Measurements from ENCODE around the gene KSR2.

KSR2 gene

DNA sequence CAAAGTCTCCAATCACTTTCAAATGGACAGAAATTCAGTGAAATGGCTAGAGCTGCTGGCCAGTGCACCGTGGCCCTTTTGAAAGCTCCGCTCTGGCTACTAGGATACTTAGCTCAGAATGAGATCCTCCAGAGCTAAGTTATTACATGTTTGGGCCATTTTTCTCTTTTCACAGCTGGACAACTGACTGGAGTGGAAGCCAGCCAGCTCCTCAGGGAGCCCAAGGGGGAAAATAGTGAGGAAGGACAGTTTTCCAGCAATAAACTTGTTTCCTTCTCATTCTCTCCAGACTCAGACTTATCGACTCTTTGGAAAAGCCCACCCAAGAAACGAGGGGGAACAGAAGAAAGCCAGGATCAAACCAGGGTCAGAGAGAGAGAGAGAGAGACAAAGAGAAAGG lies 266.0 kb downstream of the KSR2 start:
- Histone ChIP-seq H3K27me3 (ENCODE audit: control insufficient read depth, low read length) (no peaks in the 10 kb centered on the region), H3K27ac (ENCODE audit: low read depth, low read length) (no peak overlapping the region), H3K4me3 (ENCODE audit: low read length) (no peak overlapping the region), H3K79me2 (ENCODE audit: control insufficient read depth, low read length) (no peaks in the 10 kb centered on the region), H3K9me2 (replicated peaks; ENCODE audit: control insufficient read depth, low read length) (no peaks in the 10 kb centered on the region), H4K20me1 (ENCODE audit: control insufficient read depth, insufficient read depth, low read depth, low read length) (no peaks in the 10 kb centered on the region), H3K9me3 (ENCODE audit: control insufficient read depth, insufficient read depth, low read length) (no peaks in the 10 kb centered on the region), H3F3A (ENCODE audit: control insufficient read depth, insufficient read depth) (no peaks in the 10 kb centered on the region), H3K36me3 (ENCODE audit: control insufficient read depth, low read length) (no peaks in the 10 kb centered on the region), H3K4me1 (ENCODE audit: control insufficient read depth, low read length) (no peaks in the 10 kb centered on the region), H3K4me2 (ENCODE audit: low read length) (no peak overlapping the region)
- TF ChIP-seq, protein P1, sequence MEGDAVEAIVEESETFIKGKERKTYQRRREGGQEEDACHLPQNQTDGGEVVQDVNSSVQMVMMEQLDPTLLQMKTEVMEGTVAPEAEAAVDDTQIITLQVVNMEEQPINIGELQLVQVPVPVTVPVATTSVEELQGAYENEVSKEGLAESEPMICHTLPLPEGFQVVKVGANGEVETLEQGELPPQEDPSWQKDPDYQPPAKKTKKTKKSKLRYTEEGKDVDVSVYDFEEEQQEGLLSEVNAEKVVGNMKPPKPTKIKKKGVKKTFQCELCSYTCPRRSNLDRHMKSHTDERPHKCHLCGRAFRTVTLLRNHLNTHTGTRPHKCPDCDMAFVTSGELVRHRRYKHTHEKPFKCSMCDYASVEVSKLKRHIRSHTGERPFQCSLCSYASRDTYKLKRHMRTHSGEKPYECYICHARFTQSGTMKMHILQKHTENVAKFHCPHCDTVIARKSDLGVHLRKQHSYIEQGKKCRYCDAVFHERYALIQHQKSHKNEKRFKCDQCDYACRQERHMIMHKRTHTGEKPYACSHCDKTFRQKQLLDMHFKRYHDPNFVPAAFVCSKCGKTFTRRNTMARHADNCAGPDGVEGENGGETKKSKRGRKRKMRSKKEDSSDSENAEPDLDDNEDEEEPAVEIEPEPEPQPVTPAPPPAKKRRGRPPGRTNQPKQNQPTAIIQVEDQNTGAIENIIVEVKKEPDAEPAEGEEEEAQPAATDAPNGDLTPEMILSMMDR (IDR thresholded peaks at IDR 0.05; ENCODE audit: low read depth, low read length, poor library complexity, severe bottlenecking) = no peak

DNA sequence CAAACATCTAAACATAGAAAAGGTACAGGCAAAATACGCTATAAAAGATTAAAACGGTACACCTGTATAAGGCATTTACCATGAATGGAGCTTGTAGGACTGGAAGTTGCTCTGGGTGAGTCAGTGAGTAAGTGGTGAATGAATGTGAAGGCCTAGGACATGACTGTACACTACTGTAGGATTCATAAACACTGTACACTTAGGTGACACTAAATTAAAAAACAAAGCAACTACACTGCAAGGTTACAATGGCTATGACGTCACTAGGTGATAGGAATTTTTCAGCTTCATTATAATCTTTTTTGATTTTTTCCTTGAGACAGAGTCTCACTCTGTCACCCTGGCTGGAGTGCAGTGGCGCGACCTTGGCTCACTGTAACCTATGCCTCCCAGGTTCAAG lies 269.2 kb downstream of the KSR2 start:
- Histone ChIP-seq H3K4me1 (ENCODE audit: control insufficient read depth, low read length) (no peaks in the 10 kb centered on the region), H3K36me3 (ENCODE audit: control insufficient read depth, low read length) (no peaks in the 10 kb centered on the region), H3K27me3 (ENCODE audit: control insufficient read depth, low read length) (no peaks in the 10 kb centered on the region), H3K9me2 (replicated peaks; ENCODE audit: control insufficient read depth, low read length) (no peaks in the 10 kb centered on the region), H3K27ac (ENCODE audit: low read depth, low read length) (no peak overlapping the region), H3K4me2 (ENCODE audit: low read length) (no peak overlapping the region), H3K79me2 (ENCODE audit: control insufficient read depth, low read length) (no peaks in the 10 kb centered on the region), H3F3A (ENCODE audit: control insufficient read depth, insufficient read depth) (no peaks in the 10 kb centered on the region), H3K4me3 (ENCODE audit: low read length) (no peak overlapping the region), H4K20me1 (ENCODE audit: control insufficient read depth, insufficient read depth, low read depth, low read length) (no peaks in the 10 kb centered on the region), H3K9me3 (ENCODE audit: control insufficient read depth, insufficient read depth, low read length) (no peaks in the 10 kb centered on the region)
- TF ChIP-seq EZH2phosphoT487 (IDR thresholded peaks at IDR 0.05; ENCODE audit: borderline replicate concordance, low read length) = no peak
- TF ChIP-seq, protein P1 (IDR thresholded peaks at IDR 0.05; ENCODE audit: low read depth, low read length, poor library complexity, severe bottlenecking) = no peak

DNA sequence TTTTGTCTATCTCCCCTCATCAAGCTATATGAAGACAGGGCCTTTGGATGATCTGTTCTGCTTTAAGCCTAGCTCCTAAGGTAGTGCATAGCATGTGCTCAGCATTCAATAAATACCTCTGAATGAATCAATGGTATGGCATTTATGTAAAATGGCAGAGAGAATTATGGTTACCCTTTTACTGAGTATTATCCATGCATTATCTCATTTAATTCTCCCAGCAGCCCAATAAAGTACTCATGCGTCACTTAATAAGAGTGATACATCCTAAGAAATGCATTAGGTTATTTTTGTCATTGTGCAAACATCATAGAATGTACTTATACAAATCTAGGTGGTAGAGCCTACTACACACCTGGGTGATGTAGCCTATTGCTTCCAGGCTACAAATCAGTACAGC lies 269.7 kb downstream of the KSR2 start:
- no peak for TF ChIP-seq EZH2phosphoT487 (IDR thresholded peaks at IDR 0.05; ENCODE audit: borderline replicate concordance, low read length)
- TF ChIP-seq, protein P1 (IDR thresholded peaks at IDR 0.05; ENCODE audit: low read depth, low read length, poor library complexity, severe bottlenecking) = no peak
- Histone ChIP-seq H3K36me3 (ENCODE audit: control insufficient read depth, low read length) (no peaks in the 10 kb centered on the region), H3K27me3 (ENCODE audit: control insufficient read depth, low read length) (no peaks in the 10 kb centered on the region), H3K9me3 (ENCODE audit: control insufficient read depth, insufficient read depth, low read length) (no peaks in the 10 kb centered on the region), H3K9me2 (replicated peaks; ENCODE audit: control insufficient read depth, low read length) (no peaks in the 10 kb centered on the region), H3K4me2 (ENCODE audit: low read length) (no peak overlapping the region), H3K4me3 (ENCODE audit: low read length) (no peak overlapping the region), H3K27ac (ENCODE audit: low read depth, low read length) (no peak overlapping the region), H3K4me1 (ENCODE audit: control insufficient read depth, low read length) (no peaks in the 10 kb centered on the region), H4K20me1 (ENCODE audit: control insufficient read depth, insufficient read depth, low read depth, low read length) (no peaks in the 10 kb centered on the region), H3F3A (ENCODE audit: control insufficient read depth, insufficient read depth) (no peaks in the 10 kb centered on the region), H3K79me2 (ENCODE audit: control insufficient read depth, low read length) (no peaks in the 10 kb centered on the region)

DNA sequence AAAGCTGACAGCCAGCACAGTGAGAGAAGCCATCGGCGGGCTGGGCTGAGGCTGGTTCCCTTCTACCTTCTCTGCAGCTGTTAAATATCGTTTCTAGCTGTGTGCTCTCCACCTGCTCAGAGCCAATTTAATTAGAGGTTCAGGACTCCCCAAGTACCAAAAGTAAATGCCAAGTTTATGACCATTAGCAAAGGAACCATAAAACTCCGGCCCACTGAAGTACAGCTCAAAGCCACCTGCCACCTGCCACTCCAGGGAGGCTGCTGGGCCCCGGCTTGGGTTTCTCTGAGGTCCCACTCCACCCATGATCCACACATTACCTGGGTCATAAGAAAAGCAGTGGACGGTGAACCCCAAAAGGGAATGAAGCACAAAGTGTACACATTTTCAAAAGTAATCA lies 272.8 kb downstream of the KSR2 start:
- Histone ChIP-seq H3K4me1 (ENCODE audit: control insufficient read depth, low read length) (no peaks in the 10 kb centered on the region), H4K20me1 (ENCODE audit: control insufficient read depth, insufficient read depth, low read depth, low read length) (no peaks in the 10 kb centered on the region), H3K79me2 (ENCODE audit: control insufficient read depth, low read length) (no peaks in the 10 kb centered on the region), H3K9me2 (replicated peaks; ENCODE audit: control insufficient read depth, low read length) (no peaks in the 10 kb centered on the region), H3K36me3 (ENCODE audit: control insufficient read depth, low read length) (no peaks in the 10 kb centered on the region), H3K27ac (ENCODE audit: low read depth, low read length) (no peak overlapping the region), H3K9me3 (ENCODE audit: control insufficient read depth, insufficient read depth, low read length) (no peaks in the 10 kb centered on the region; the same call in 1 of the 2 replicates), H3K4me2 (ENCODE audit: low read length) (no peak overlapping the region), H3K4me3 (ENCODE audit: low read length) (no peak overlapping the region), H3K27me3 (ENCODE audit: control insufficient read depth, low read length) (no peaks in the 10 kb centered on the region), H3F3A (ENCODE audit: control insufficient read depth, insufficient read depth) (no peaks in the 10 kb centered on the region)
- no peak for TF ChIP-seq EZH2phosphoT487 (IDR thresholded peaks at IDR 0.05; ENCODE audit: borderline replicate concordance, low read length)
- TF ChIP-seq, protein P1 (IDR thresholded peaks at IDR 0.05; ENCODE audit: low read depth, low read length, poor library complexity, severe bottlenecking) = no peak
